GM18508 (cell line): ENCODE data around the gene PLAC9.
"Not testable (repeated sequence)": the region's sequence is repeated elsewhere in the genome, so short reads cannot be mapped to it uniquely, and the experiment has no call there.

ENCODE experiments used
- ATAC-seq: cut with Tn5 transposase; IDR thresholded peaks from one replicate; pipeline ENCODE4 v1.9.1; 2021; ENCODE audit warnings: moderate number of reproducible peaks; ENCODE audit not compliant: insufficient read depth, unreplicated experiment

PLAC9 gene

DNA sequence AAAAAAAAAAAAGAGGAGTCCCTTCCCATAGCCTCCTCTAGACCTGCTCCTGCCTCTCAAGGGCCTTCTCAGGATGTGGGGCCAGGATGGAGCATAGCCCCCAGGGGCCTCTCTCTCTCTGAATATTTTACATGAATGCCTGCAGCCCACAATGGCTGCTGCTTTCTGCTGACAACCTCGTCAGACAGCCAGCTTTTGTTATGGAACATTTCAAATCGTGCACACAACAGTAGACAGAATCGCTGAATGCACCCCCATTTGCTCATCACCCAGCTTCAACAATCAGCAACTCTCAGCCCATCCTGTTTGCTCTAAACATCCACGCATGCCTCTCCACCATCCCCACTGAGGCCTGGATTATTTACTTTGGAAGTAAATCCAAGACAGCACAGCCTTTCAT, 5.4 kb downstream of the PLAC9 start:
- ATAC-seq: no peak

- no peak for ATAC-seq
Observed at GRCh38 chr10:80139265-80139664, 6.7 kb downstream of the PLAC9 start.

DNA sequence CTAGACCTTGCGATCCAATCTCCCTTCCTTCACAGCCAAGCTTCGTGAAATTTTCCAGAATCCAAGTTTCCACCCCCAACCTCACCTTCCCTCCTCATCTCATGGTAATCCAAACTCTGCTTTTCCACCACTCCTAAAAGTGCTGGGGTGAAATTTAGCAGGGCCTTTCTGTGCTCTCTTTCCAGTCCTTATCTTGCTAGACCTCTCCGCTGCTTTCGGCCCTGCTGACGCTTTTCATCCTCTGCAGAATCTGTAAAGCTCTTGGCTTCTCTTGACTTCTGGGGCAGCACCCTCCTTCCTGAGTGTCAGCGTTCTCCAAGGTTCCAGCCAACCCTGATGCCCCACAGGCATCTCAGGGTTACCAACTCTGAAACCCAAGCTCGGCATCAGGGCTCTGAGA, 7.7 kb downstream of the PLAC9 start:
- no peak for ATAC-seq

DNA sequence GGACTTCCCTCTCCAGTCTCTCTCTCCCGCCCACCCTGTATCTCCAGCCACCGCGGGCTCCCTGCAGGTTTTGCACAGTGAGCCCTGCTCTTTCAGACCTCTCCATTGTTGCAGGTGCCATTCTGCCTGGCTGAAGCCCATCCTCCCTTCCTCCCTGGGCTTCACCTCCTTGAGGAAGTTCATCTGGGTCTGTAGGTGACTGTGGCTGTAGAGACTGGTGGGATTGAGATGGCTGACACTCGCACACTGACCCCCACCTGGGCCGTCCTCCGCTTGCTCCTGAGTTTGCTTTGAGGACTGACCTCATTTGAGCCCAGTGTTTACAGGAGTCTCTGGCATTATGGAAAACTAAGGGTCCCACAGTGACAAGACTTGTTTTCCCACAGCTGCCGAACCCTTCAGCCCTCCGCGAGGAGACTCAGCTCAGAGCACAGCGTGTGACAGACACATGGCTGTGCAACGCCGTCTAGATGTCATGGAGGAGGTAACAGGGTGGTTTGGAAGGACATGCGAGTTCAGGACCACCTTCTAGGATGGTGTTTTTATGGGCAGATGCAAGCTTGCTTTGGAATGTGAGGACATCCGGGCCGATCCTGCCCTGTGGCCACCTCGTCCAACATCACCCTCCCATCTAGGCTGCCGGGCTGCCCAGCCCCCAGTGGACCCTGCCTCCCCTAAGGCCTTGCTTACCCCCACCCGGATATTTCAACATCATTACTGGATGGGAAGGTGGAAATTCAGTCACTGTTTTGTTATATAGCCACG, 9.3 kb downstream of the PLAC9 start:
- no peak for ATAC-seq

GRCh38 chr10:80144067-80144695, 11.7 kb downstream of the PLAC9 start:
- ATAC-seq: peak; percentile 43

DNA sequence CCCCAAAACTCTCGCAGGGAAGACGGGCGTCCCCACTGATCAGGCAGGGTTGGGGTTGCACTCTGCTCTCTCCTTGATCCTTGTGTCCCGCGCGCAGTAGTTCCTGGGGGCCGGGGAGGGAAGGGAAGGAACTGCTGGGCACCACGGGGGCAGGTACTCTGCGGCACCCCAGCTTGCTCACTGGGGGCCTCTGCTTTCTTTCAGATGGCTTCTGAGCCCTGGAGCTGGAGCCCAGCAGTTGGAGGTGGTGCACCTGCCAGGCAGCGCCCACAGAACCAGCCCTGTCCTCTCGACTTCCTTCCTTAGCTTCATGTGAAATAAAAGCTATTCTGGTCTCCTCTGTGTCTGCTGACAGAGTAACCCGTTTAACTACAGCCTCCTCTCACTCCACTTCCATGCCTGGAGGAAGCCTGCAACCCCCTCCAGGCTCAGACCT, 12.2 kb downstream of the PLAC9 start:
- ATAC-seq: peak; percentile 43

DNA sequence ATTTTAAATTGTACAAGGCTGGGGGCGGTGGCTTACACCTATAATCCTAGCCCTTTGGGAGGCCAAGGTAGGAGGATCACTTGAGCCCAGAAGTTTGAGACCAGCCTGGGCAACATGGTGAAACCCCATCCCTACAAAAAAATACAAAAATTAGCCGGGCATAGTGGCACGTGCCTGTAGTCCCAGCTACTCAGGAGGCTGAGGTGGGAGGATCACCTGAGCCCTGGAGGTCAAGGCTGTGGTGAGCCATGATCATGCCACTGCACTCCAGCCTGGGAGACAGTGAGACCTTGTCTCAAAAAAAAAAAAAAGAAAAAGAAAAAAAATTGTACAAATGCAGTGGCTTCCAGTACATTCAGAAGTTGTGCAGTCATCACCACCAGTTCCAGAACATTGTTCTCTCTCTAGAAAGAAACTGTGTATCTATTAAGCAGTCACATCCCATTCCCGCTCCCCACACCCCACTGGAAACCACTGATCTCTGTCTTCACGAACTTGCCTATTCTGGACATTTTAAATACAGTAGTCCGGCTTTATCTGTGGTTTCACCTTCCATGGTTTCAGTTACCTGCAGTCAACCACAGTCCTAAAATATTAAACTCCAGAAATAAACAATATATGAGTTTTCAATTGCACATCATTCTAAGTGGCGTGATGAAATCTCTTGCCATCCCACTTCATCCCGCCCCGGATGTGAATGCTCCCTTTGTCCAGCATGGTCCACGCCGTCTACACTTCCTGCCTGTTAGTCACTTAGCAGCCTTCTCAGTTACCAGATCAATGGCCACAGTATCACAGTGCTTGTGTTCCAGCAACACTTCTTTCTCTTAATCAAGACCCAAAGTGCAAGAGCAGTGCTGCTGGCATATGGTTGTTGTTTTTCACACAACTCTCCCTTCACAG, 13.1 kb downstream of the PLAC9 start:
- ATAC-seq: not testable (repeated sequence)

DNA sequence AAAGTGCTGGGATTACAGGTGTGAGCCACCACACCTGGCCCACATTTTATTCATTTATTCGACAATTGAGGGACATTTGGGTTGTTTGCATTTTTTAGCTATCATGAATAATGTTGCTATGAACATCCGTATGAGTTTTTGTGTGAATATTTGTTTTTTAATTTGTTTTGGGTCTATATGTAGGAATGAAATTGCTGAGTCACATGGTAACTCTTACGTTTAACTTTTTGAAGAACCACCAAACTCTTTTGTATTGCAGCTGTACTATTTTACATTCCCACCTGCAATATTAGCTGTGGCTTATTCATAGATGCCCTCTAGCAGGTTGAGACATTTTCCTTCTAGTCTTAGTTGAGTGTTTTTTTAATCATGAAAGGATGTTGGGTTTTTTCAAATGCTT, 14.4 kb downstream of the PLAC9 start:
- ATAC-seq: no peak

DNA sequence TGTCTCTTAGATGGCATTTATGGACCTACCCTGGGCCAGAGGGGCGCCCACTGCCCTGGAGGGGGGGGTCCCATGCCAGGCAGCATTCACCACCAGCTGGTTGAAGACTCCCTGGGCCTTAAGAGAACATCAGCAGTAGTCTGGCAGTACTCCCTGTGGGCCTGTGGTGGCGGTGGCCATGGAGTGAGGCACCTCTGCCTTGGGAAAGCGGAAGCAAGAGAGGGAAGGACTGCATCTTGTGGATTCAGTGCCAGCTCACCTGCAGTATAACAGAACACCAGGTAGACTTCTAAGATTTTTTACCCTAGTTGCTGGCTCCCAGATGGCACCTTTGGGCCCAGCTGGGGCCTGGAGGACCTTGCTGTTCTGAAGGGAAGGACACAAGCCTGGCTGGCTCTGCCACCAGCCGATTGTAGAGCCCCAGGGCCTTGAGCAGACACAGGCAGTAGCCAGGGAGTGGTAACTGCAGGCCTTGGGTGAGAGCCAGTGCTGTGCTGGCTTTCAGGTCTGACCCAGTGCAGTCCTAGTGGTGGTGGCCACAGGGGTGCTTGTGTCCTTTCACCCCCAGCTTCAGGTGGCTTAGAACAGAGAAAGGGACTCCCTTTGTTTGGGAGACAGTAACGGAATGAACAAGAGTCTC, 15.8 kb downstream of the PLAC9 start:
- ATAC-seq: no peak

DNA sequence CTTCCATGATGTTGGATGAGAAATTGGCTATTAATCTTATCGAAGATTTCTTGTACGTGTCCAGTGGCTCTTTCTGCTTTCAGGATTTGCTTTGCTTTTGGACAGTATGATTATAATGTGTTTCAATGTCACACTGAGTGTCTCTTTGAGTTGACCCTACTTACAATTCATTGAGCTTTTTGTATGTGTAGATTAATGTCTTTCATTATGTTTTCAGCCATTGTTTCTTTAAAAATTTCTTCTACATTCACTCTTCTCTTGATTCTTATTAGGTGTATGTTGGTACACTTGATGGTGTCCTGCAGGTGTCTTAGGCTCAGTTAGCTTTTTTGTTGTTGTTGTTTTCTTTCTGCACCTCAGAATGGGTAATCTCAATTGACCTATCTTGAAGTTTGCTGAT, 16.6 kb downstream of the PLAC9 start:
- ATAC-seq: no peak

- no peak for ATAC-seq
Observed at GRCh38 chr10:80150172-80150571, 17.6 kb downstream of the PLAC9 start.

GRCh38 chr10:80152820-80153219, 20.3 kb downstream of the PLAC9 start:
- ATAC-seq: no peak

- ATAC-seq: no peak
Observed at GRCh38 chr10:80153460-80153859, 20.9 kb downstream of the PLAC9 start.

DNA sequence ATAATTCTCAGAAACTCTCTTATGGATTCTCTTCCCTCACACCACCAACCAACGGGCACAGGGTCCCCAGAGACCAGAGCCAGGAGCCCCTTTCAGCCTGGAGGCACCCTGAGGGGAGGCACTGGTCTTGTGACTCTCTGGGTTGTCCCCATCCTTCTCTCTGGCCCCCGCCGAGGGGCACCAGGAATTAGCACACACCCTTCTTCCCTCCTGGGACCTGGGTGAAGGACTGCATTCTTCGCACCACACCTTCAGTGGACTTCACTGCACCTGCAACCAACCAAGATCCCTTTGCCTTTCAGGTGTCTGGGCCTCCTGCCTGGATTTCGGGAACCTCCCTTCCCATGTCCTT, 22.1 kb downstream of the PLAC9 start:
- ATAC-seq: no peak

DNA sequence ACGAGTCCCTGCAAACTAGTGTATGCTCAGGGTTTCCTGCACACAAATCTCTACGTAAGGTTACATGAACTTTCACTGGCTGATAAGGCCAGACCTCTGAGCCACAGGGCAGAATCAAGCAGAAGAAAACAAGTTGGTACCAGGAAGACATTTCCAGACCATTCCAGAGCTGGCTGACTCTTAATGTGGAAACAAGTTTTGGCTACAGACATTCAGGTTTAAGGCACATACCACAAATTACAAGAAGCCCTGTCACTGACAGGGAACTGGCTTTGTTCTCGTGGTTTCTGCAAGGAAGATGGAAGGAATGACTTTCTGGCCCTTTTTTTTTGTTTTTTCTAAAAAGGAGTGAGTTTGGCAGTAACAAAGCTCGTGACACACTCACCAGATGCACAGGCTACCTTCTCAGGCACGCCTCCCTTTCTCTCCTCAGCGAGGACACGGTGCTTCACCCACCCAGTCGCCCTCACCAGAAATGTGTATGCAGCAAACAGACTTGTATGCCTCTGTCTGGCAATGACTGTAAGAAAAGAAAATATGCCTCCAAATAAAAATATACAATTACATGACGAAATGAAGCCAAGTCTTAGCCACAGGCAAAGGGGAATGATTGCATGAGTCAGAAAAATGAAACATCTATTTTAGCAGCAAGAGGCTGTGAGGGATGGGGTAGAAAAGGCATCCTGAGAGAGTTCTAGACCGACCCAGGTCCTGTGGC, 22.6 kb downstream of the PLAC9 start:
- ATAC-seq: no peak

- no peak for ATAC-seq
Observed at GRCh38 chr10:80155696-80156215, 23.2 kb downstream of the PLAC9 start.

GRCh38 chr10:80156216-80156615, 23.7 kb downstream of the PLAC9 start:
- no peak for ATAC-seq

DNA sequence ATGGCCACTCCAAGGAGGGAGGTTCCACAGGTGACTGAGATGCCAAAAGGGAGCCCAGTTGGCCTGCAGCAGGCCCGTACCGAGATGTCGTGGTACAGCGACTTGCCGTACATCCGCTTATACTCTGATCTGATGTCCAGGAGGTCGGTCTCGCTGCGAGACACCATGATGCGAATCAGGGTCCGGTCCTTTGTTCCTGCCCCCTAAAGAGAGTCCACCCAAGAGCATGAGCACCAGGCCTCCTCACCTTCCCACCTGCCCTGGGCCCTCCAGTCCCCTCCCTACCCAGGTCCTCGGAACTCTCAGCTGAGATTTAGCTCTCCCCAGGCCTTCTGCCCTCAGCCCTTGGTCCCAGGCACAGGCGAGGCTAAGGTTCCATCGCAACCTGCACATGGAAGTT, 25.0 kb downstream of the PLAC9 start:
- ATAC-seq: no peak

DNA sequence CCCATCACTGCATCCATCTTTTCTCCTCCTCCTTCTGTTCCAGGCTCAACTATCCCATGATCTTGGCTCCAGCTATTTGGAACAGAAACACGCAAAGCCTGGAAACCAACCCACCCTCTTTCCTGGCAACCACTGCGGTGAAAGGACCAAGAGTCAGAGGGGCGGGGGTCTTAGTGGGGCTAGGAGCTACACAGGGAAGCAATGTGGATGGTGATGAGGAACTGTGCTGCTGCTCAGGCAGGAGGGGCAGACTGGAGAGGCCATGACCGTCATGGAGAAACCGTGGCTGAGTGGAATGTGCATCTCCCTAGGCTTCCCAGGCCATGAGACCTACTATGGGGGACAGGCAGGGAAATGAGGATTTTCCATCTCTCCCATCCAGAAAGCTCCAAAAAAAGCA, 25.6 kb downstream of the PLAC9 start:
- ATAC-seq: no peak

DNA sequence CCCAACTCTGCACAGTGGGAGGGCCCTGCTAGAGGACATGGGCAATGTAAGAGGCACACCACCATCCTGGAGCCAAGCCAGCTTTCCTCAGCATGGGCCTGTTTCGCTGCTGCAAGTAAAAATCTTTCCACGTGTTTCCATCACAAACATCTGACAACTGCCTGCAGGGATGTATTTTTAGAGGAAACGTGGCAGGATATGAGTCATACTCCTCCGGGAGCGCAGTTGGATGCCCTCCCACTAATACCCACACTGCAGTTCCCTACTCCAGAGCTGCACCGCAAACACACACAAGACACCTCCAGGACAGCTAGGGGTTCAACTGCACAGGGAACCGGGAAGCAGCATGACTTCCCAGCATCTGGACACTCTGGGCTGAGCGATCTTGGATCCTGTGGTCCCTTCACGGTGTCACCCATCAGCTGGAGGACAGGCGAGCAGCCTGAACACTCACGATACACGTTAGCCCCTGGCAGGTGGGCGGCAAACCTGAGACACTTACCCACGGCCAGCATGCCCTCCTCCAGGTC, 26.1 kb downstream of the PLAC9 start:
- ATAC-seq: no peak
